ENCODE results near the gene ASXL2. TPM values are rescaled to one million over a fixed set of nuclear protein-coding genes. Genes with fewer than 3 reads are reported as not detected.
"Not testable (repeated sequence)": the region's sequence is repeated elsewhere in the genome, so short reads cannot be mapped to it uniquely, and the experiment has no call there.

The ASXL2 gene
- total and polyA plus RNA-seq, 2 of the 13 experiments (the other 11 are each of a cell fraction or from before 2014, with no cell fraction given), result 12.1 to 19.2 TPM

DNA sequence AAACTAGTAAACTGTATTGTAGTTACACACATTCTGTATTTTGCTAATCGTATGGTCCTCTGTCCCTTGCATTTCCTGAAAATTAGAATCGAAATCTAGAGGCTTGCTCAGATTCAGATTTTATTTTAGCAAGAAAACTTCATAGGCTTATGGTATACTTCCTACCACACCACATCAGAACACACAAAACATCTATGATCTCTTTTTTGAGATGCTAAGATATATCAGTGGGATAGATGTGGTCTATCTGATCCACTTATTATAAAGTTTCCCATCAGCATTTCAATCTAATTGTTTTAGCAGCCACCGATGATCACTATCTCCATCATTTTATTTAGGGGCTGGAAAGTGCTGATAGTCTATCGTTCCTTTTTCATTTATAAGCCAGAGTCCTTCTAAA, 27.9 kb downstream of the ASXL2 start:
- H3K79me2 ChIP-seq (ENCODE audit: insufficient read depth, low read length), result peaks cover 72% of the 10 kb centered on the region
- H3K27me3 ChIP-seq (ENCODE audit: control insufficient read depth in 1 of 2, insufficient read depth in 2 of 2, low read length in 2 of 2); H3K27ac ChIP-seq (ENCODE audit: extremely low read length, insufficient read depth, low read length); FAIRE-seq; H2AFZ ChIP-seq (ENCODE audit: low read length); BruUV-seq (replicated peaks); ATAC-seq; CTCF ChIA-PET (ENCODE audit: low intra/inter-chr PET ratio, low total read pairs); H3K4me3 ChIP-seq (replicated peaks in 1 of 3; ENCODE audit: insufficient read depth in 1 of 3, low read depth in 2 of 3, low read length in 3 of 3); H3K9ac ChIP-seq (ENCODE audit: insufficient read depth, low read depth, low read length); intact Hi-C loops (cut with micrococcal nuclease; ENCODE audit: unreplicated experiment); DNase-seq (ENCODE audit: low spot score); H3K4me2 ChIP-seq (ENCODE audit: low read depth, low read length); H4K20me1 ChIP-seq (ENCODE audit: insufficient read depth, low read length); H3K9me3 ChIP-seq (ENCODE audit: low read length): not testable (repeated sequence)
- H3K4me1 ChIP-seq (ENCODE audit: insufficient read depth, low read length), result peaks cover 21% of the 10 kb centered on the region
- WGBS (ENCODE audit: low lambda C conversion rate), result 79% methylated on average over 4 of the region's 4 CpGs
- in situ Hi-C loops (cut with HindIII; ENCODE audit: extremely low pct_ligation_motif_present, low pct_unique_long_range_greater_than_20kb), result loop anchor here (10.0 kb wide), 1 partner anchor 294 kb away; no protein-coding TSS in a partner anchor
- POLR2A ChIA-PET, result interaction anchor here (5.3 kb wide), 1 partner anchor 28 kb away, joined by 28 read pairs; the partner anchor contains the start of gene ASXL2
- peaks cover 3 to 17% of the 10 kb centered on the region in 2 experiments; a peak in 4 of 5 replicates for H3K36me3 ChIP-seq (replicated peaks in 1 of 2; ENCODE audit: control insufficient read depth in 1 of 2, insufficient read depth in 2 of 2, low read length in 2 of 2)

- CTCF ChIA-PET (ENCODE audit: low intra/inter-chr PET ratio, low total read pairs); DNase-seq (ENCODE audit: low spot score); H3K4me2 ChIP-seq (ENCODE audit: low read depth, low read length); H3K4me3 ChIP-seq (replicated peaks in 1 of 3; ENCODE audit: insufficient read depth in 1 of 3, low read depth in 2 of 3, low read length in 3 of 3); intact Hi-C loops (cut with micrococcal nuclease; ENCODE audit: unreplicated experiment); FAIRE-seq; BruUV-seq (replicated peaks); ATAC-seq; H2AFZ ChIP-seq (ENCODE audit: low read length); H3K27ac ChIP-seq (ENCODE audit: extremely low read length, insufficient read depth, low read length); H3K9me3 ChIP-seq (ENCODE audit: low read length); H3K27me3 ChIP-seq (ENCODE audit: control insufficient read depth in 1 of 2, insufficient read depth in 2 of 2, low read length in 2 of 2); in situ Hi-C loops (cut with HindIII; ENCODE audit: extremely low pct_ligation_motif_present, low pct_unique_long_range_greater_than_20kb); H3K9ac ChIP-seq (ENCODE audit: insufficient read depth, low read depth, low read length); H4K20me1 ChIP-seq (ENCODE audit: insufficient read depth, low read length): not testable (repeated sequence)
- 99% methylated on average over 7 of the region's 7 CpGs for WGBS (ENCODE audit: low lambda C conversion rate)
- H3K36me3 ChIP-seq (replicated peaks in 1 of 2; ENCODE audit: control insufficient read depth in 1 of 2, insufficient read depth in 2 of 2, low read length in 2 of 2), result peaks cover 3 to 21% of the 10 kb centered on the region in 2 experiments; a peak in 4 of 5 replicates
- peaks cover 65% of the 10 kb centered on the region for H3K79me2 ChIP-seq (ENCODE audit: insufficient read depth, low read length)
- peak; percentile 88 for TF ChIP-seq ZNF121 (CRISPR knock-in tag; IDR thresholded peaks at IDR 0.05)
- POLR2A ChIA-PET, result interaction anchor here (0.7 kb wide), 1 partner anchor 30 kb away, joined by 3 read pairs; no protein-coding TSS in a partner anchor
- peaks cover 21% of the 10 kb centered on the region for H3K4me1 ChIP-seq (ENCODE audit: insufficient read depth, low read length)
Measured at GRCh38 chr2:25849350-25849749, 28.9 kb downstream of the ASXL2 start.
